ENCODE measurements around the gene PLAC1.

PLAC1 gene

GRCh38 chrX:134543288-134543687, 115.0 kb downstream of the PLAC1 start:
- DNase-seq (ENCODE audit: low spot score): no peak

DNA sequence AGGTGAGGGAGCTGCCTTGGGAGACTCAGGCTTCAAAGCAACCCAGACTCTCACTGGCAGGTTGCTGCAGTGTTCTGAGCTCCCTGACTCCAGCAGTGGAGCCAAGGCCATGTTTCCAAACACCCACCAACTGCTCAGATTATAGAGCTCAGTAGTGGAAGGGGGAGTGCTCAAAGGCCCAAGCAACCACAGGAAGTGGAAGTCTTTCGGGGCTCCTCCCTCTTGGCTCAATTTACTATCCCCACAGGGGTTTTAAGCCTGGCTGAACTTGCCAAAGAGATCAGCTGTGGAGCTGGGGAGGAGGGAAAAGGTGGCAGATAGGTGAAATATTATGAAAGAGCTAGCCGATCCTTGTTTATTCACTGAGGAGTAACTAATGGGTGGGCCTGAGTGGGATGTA, 115.8 kb downstream of the PLAC1 start:
- no peak for DNase-seq (ENCODE audit: low spot score)

GRCh38 chrX:134541906-134542305, 116.4 kb downstream of the PLAC1 start:
- no peak for DNase-seq (ENCODE audit: low spot score)

GRCh38 chrX:134538316-134538715, 120.0 kb downstream of the PLAC1 start:
- no peak for DNase-seq (ENCODE audit: low spot score)

- DNase-seq (ENCODE audit: low spot score): no peak
Observed at GRCh38 chrX:134537179-134537955, 120.9 kb downstream of the PLAC1 start.

DNA sequence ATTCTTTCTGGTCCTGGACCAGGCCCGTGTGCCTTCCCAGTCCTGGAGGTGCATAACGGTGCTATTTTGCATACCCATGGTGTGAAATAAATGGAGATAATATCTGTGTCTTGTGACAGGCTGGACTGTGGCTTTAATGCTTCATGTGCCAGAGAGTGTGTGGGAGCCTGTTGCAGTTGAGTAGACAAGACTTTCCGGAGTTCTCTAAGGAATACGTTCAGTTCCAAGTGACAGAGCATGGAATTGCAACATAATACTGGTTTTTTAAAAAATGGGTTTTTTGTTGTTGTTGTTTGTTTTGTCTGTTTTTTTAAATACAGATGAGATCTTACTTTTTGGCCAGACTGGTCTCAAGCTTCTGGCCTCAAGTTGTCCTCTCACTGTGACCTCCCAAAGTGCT, 124.3 kb downstream of the PLAC1 start:
- DNase-seq (ENCODE audit: low spot score): no peak

GRCh38 chrX:134533352-134533751, 124.9 kb downstream of the PLAC1 start:
- no peak for DNase-seq (ENCODE audit: low spot score)

DNA sequence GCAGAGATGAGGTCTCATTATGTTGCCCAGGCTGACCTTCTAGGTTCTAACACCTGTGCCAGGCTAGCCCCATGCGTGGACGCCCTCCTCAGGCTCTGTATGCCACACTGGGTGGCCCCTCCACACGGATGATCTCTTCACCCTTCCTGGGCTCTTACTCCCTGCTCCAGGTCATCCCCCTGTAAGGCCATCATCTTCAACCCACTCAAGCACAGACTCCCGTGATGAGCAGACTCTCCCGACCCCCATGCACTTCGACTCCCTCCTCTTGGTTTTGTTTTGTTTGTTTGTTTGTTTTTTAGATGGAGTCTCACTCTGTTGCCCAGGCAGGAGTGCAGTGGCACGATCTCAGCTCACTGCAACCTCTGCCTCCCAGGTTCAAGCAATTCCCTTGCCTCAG, 127.4 kb downstream of the PLAC1 start:
- DNase-seq (ENCODE audit: low spot score): no peak

DNA sequence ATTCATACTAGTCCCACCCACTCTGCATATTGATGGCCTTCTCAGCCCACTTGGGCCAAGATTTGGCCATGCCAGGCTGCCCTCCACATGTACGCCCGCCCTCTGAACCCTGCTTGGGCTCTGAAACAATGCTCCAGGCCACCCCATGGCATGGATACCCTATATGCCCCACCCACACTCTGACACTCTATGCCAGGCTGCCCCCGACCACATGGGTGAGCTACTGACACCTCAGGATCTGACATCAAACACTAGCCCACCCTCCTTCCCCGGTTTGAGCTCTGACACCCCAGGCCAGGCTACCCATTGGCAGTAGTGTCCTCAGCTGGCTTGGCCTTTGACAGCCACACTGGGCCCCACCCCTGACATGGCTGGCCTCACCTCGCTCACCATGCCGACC, 128.8 kb downstream of the PLAC1 start:
- DNase-seq (ENCODE audit: low spot score): no peak

GRCh38 chrX:134528960-134529359, 129.3 kb downstream of the PLAC1 start:
- DNase-seq (ENCODE audit: low spot score): no peak

DNA sequence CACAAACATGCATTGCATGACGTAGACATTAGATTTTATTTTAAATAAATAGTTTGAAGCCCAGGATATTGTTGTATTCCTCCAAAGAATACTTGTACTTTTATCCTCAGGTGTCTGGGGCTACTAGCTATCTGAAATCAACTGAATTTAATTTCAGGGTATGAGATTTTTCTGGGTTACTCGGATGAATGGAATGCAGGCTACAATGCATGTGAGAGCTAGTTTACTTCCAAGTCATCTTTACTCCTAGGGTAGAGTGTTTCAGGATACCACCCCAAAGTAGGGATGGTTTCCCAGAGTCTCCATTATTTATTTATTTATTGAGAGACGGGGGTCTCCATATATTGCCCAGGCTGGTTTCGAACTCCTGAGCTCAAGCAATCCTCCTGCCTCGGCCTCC, 131.9 kb downstream of the PLAC1 start:
- DNase-seq (ENCODE audit: low spot score): no peak

- DNase-seq (ENCODE audit: low spot score): no peak
Observed at GRCh38 chrX:134525086-134525792, 133.0 kb downstream of the PLAC1 start.

- DNase-seq (ENCODE audit: low spot score): no peak
Observed at GRCh38 chrX:134524181-134524580, 134.1 kb downstream of the PLAC1 start.

DNA sequence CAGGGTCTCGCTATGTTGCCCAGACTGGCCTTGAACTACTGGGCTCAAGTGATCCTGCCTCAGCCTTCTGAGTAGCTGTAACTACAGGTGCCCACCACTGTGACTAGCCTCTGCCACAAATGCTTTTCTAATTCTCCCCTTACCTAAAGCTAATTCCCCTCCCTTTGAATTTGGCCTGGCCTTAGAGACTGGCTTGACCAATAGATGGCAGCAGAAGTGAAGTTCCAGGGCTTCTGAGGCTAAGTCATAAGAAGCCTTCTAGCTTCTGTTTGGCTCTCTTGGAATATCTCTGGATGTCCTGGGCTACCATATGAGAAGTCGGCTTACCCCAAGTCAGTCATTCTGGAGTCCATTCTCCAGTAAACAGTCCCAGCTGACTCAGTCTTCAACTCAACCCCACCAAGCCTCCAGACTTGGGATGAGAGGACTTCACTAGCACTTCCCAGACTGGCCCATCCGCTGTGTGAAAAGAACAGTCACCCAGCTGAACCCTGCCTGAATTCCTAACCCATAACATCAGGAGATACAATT, 137.3 kb downstream of the PLAC1 start:
- peak; percentile 2 for DNase-seq (ENCODE audit: low spot score)
